ENCODE results near the gene PEX1.
A peak's percentile ranks its signal among the peaks of the same experiment; 100 is the strongest.
"Not testable (repeated sequence)": the region's sequence is repeated elsewhere in the genome, so short reads cannot be mapped to it uniquely, and the experiment has no call there.

PEX1 gene

GRCh38 chr7:92528188-92528957 is at the start of gene PEX1, which contains the start of gene RBM48:
Gene PEX1, minus strand, starts transcription at chr7:92528520. Its CDS starts 85 bp downstream, at chr7:92528435.
Gene RBM48, plus strand, starts transcription at chr7:92528795. Its CDS starts 19 bp downstream, at chr7:92528814.
- DNase-seq: peak; percentile 99

- DNase-seq: no peak
Observed at GRCh38 chr7:92576296-92576695, 48.0 kb upstream of the PEX1 start.

GRCh38 chr7:92569137-92569536 is 40.8 kb upstream of the PEX1 start:
- DNase-seq: no peak

GRCh38 chr7:92567460-92567859 is 39.1 kb upstream of the PEX1 start:
- no peak for DNase-seq

- no peak for DNase-seq
Observed at GRCh38 chr7:92563345-92563744, 35.0 kb upstream of the PEX1 start.

GRCh38 chr7:92560602-92561001 is 32.3 kb upstream of the PEX1 start:
- no peak for DNase-seq

GRCh38 chr7:92557808-92558362 is 29.6 kb upstream of the PEX1 start:
- no peak for DNase-seq

- DNase-seq: no peak
Observed at GRCh38 chr7:92557249-92557648, 28.9 kb upstream of the PEX1 start.

- no peak for DNase-seq
Observed at GRCh38 chr7:92550194-92550593, 21.9 kb upstream of the PEX1 start.

- DNase-seq: no peak
Observed at GRCh38 chr7:92547579-92547978, 19.3 kb upstream of the PEX1 start.

GRCh38 chr7:92546856-92547497 is 18.7 kb upstream of the PEX1 start:
- DNase-seq: no peak

GRCh38 chr7:92545116-92545515 is 16.8 kb upstream of the PEX1 start:
- DNase-seq: not testable (repeated sequence)

GRCh38 chr7:92543542-92543941 is 15.2 kb upstream of the PEX1 start:
- DNase-seq: not testable (repeated sequence)

- DNase-seq: no peak
Observed at GRCh38 chr7:92534572-92534971, 6.3 kb upstream of the PEX1 start.

- no peak for DNase-seq
Observed at GRCh38 chr7:92528958-92529264, 591 bp upstream of the PEX1 start.

GRCh38 chr7:92527300-92528187 is 776 bp downstream of the PEX1 start:
- DNase-seq: peak; percentile 17

- DNase-seq: no peak
Observed at GRCh38 chr7:92523110-92523509, 5.2 kb downstream of the PEX1 start.

- DNase-seq: no peak
Observed at GRCh38 chr7:92520024-92520423, 8.3 kb downstream of the PEX1 start.

GRCh38 chr7:92517631-92518030 is 10.7 kb downstream of the PEX1 start:
- DNase-seq: no peak

GRCh38 chr7:92513167-92513902 is 15.0 kb downstream of the PEX1 start:
- no peak for DNase-seq

- DNase-seq: no peak
Observed at GRCh38 chr7:92508946-92509345, 19.4 kb downstream of the PEX1 start.

GRCh38 chr7:92506363-92506762 is 22.0 kb downstream of the PEX1 start:
- DNase-seq: no peak

- no peak for DNase-seq
Observed at GRCh38 chr7:92504563-92504962, 23.8 kb downstream of the PEX1 start.

Measured in NCI-H774 (cell line).